Smooth muscle cell (in vitro differentiated cells): ENCODE data around the gene NUMA1. TPM values are rescaled to one million over a fixed set of nuclear protein-coding genes. Genes with fewer than 3 reads are reported as not detected.

Experiments
- DNase-seq: peaks from one replicate; lab custom pipeline; 2025; ENCODE audit not compliant: unreplicated experiment; lab: John Stamatoyannopoulos, UW
- H2AFZ ChIP-seq: fragments of 200-600 bp; sonication (generic); 2 replicates; pipeline ENCODE4 v1.6.0; 2016; ENCODE audit warnings: antibody characterized with exemption, low read depth, mild to moderate bottlenecking
- H3F3A ChIP-seq: fragments of 200-600 bp; sonication (generic); 2 replicates; pipeline ENCODE4 v1.6.0; 2017; ENCODE audit warnings: antibody characterized with exemption, low read depth
- H3K27ac ChIP-seq: fragments of 200-600 bp; sonication (generic); 2 replicates; pipeline ENCODE4 v1.5.1; 2016; ENCODE audit warnings: low read depth, mild to moderate bottlenecking
- H3K27me3 ChIP-seq: fragments of 200-600 bp; sonication (generic); 2 replicates; pipeline ENCODE4 v1.6.1; 2016; ENCODE audit warnings: low read depth, mild to moderate bottlenecking
- H3K36me3 ChIP-seq: fragments of 200-600 bp; sonication (generic); 2 replicates; pipeline ENCODE4 v1.5.1; 2016; ENCODE audit warnings: low read depth
- H3K4me1 ChIP-seq: fragments of 200-600 bp; sonication (generic); 2 replicates; pipeline ENCODE4 v1.5.1; 2016; ENCODE audit warnings: low read depth
- H3K4me2 ChIP-seq: fragments of 200-600 bp; sonication (generic); 2 replicates; pipeline ENCODE4 v1.6.0; 2016; ENCODE audit warnings: mild to moderate bottlenecking
- H3K4me3 ChIP-seq: fragments of 200-600 bp; sonication (generic); 2 replicates; pipeline ENCODE4 v1.5.1; 2016; ENCODE audit warnings: mild to moderate bottlenecking
- H3K79me2 ChIP-seq: fragments of 200-600 bp; sonication (generic); 2 replicates; pipeline ENCODE4 v1.6.0; 2016; ENCODE audit warnings: low read depth, mild to moderate bottlenecking
- H3K9ac ChIP-seq: fragments of 200-600 bp; sonication (generic); 2 replicates; pipeline ENCODE4 v1.6.0; 2016; ENCODE audit warnings: low read depth
- H3K9me3 ChIP-seq: fragments of 200-600 bp; sonication (generic); replicated peaks from 2 replicates; pipeline ENCODE4 v1.5.1; 2016; ENCODE audit warnings: low read depth
- H4K20me1 ChIP-seq: fragments of 200-600 bp; sonication (generic); 2 replicates; pipeline ENCODE4 v1.6.0; 2016; ENCODE audit warnings: low read depth
- WGBS: methylation state at CpG from one replicate; pipeline ENCODE4 v1.1.7; 2016; ENCODE audit warnings: low lambda C conversion rate; 5-methylcytosine and 5-hydroxymethylcytosine counted together
- polyA plus RNA-seq: library from polyadenylated mRNA; unstranded; fragments of >200 nt; fragmentation: Nextera tagmentation; extraction: Ambion mirVana; gene quantifications from 2 replicates; pipeline ENCODE4 v1.2.1, GENCODE V29; 2016
- total RNA-seq: library from RNA; depleted of rRNA; stranded (reverse); fragments of >200 nt; gene quantifications from 2 replicates; pipeline ENCODE4 v1.2.3, GENCODE V29; 2014
- TF ChIP-seq, protein P1 (sequence below): fragments of 200-600 bp; sonication (generic); IDR thresholded peaks from 2 replicates; pipeline ENCODE4 v1.5.1; 2017; ENCODE audit warnings: borderline replicate concordance, mild to moderate bottlenecking, antibody characterized with exemption; ENCODE audit not compliant: insufficient read depth, poor library complexity, severe bottlenecking

The NUMA1 gene
- total and polyA plus RNA-seq, 2 experiments from 2014 or later, result 72.4 to 107 TPM

- Histone ChIP-seq H3K4me3 (no peak overlapping the region), H3K9ac (no peak overlapping the region), H3K79me2 (peaks cover 4% of the 10 kb centered on the region), H4K20me1 (peaks cover 80% of the 10 kb centered on the region), H3K4me1 (no peaks in the 10 kb centered on the region), H3K27me3 (no peaks in the 10 kb centered on the region), H3K36me3 (peaks cover 9% of the 10 kb centered on the region), H2AFZ (no peak overlapping the region), H3F3A (peaks cover 41% of the 10 kb centered on the region), H3K9me3 (no peaks in the 10 kb centered on the region), H3K4me2 (no peak overlapping the region), H3K27ac (no peak overlapping the region)
- WGBS, result 97% methylated on average over 15 of the region's 15 CpGs
- DNase-seq, result no peak
- TF ChIP-seq, protein P1, sequence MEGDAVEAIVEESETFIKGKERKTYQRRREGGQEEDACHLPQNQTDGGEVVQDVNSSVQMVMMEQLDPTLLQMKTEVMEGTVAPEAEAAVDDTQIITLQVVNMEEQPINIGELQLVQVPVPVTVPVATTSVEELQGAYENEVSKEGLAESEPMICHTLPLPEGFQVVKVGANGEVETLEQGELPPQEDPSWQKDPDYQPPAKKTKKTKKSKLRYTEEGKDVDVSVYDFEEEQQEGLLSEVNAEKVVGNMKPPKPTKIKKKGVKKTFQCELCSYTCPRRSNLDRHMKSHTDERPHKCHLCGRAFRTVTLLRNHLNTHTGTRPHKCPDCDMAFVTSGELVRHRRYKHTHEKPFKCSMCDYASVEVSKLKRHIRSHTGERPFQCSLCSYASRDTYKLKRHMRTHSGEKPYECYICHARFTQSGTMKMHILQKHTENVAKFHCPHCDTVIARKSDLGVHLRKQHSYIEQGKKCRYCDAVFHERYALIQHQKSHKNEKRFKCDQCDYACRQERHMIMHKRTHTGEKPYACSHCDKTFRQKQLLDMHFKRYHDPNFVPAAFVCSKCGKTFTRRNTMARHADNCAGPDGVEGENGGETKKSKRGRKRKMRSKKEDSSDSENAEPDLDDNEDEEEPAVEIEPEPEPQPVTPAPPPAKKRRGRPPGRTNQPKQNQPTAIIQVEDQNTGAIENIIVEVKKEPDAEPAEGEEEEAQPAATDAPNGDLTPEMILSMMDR, result no peak
Observed at GRCh38 chr11:72007089-72007476, 73.3 kb downstream of the NUMA1 start.

GRCh38 chr11:72006309-72007088 lies 73.8 kb downstream of the NUMA1 start:
- Histone ChIP-seq H3K9me3 (no peaks in the 10 kb centered on the region), H3K27ac (no peak overlapping the region), H3K4me2 (no peak overlapping the region), H3K9ac (no peak overlapping the region), H4K20me1 (peaks cover 76% of the 10 kb centered on the region), H2AFZ (no peak overlapping the region), H3K36me3 (peaks cover 9% of the 10 kb centered on the region), H3K27me3 (no peaks in the 10 kb centered on the region), H3K4me1 (no peaks in the 10 kb centered on the region), H3F3A (peaks cover 41% of the 10 kb centered on the region), H3K4me3 (no peak overlapping the region), H3K79me2 (no peaks in the 10 kb centered on the region)
- DNase-seq, result no peak
- TF ChIP-seq, protein P1, result no peak
- 89% methylated on average over 8 of the region's 8 CpGs for WGBS

- Histone ChIP-seq H4K20me1 (peaks cover 67% of the 10 kb centered on the region), H3K79me2 (no peaks in the 10 kb centered on the region)
- no peak for DNase-seq
Observed at GRCh38 chr11:72005347-72006260, 74.7 kb downstream of the NUMA1 start.

More at GRCh38 chr11:72005347-72006260, 74.7 kb downstream of the NUMA1 start:
- no peaks in the 10 kb centered on the region for H3K4me1 ChIP-seq
- no peak overlapping the region for H3K27ac ChIP-seq
- no peak overlapping the region for H2AFZ ChIP-seq
- no peaks in the 10 kb centered on the region for H3K9me3 ChIP-seq
- peaks cover 9% of the 10 kb centered on the region for H3K36me3 ChIP-seq
- TF ChIP-seq, protein P1, result no peak
- WGBS, result 96% methylated on average over 20 of the region's 20 CpGs
- no peak overlapping the region for H3K9ac ChIP-seq
- no peaks in the 10 kb centered on the region for H3K27me3 ChIP-seq
- H3F3A ChIP-seq, result peaks cover 41% of the 10 kb centered on the region
- H3K4me2 ChIP-seq, result no peak overlapping the region
- no peak overlapping the region for H3K4me3 ChIP-seq
